Fibroblast of skin of back (primary cell): Measurements from ENCODE around the gene ACBD4.
A peak's percentile ranks its signal among the peaks of the same experiment; 100 is the strongest.

Experiments
- DNase-seq: peaks from one replicate; pipeline ENCODE4 v3.0.0-alpha.2; 2013

Gene ACBD4

DNA sequence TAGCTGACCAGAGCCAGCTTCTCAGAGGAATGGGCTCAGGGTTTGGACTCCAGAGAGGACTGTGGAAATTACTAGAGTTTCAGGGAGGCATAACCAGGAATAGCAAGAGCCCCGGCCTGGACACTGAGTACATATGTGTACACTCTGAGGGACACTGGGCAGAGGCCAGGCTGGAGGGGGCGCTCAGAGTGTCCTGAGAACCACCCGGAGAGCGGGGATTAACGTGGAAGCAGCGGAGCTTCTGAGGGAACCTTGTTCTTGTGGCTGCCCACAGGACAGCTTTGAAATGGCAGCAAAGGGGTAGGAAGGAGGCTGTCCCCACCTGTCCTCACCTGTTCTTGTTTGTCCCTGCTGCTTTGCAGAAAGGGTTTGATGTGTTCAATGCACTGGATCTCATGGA is 31.0 kb upstream of the ACBD4 start:
- DNase-seq = no peak

DNA sequence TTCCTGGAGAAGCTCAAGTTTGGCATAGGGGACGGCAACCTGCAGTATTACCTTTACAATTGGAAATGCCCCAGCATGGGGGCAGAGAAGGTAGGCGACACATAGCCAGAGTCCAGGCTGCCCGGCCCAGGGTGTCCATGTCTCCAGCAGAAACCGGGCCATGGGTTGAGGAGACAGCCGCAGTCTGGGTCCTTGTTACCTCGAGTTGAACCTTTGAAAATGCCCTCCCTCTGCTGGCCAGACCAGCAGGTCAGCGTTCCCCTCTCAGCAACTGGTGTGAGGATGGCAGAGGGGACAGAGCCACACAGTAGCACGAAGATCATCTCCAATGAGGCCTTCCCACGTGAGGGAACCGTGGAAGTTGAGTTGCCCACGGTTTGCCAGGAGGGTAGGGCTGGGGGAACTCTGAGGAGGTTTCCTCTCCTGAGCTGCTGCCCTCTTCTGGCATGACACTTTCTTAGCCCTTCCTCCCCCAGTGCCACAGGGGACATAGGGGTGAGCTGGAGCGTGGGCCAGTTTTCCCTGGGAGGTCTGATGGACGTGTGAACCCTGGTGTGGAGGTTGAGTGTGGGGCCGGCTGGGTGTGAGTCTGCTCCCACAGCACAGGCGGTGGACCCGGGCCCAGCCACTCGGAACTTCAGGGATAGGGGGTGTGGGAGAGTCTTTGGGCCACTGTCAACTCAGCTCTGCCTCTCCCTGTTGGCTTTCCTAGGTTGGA is 30.4 kb upstream of the ACBD4 start:
- DNase-seq = no peak

DNA sequence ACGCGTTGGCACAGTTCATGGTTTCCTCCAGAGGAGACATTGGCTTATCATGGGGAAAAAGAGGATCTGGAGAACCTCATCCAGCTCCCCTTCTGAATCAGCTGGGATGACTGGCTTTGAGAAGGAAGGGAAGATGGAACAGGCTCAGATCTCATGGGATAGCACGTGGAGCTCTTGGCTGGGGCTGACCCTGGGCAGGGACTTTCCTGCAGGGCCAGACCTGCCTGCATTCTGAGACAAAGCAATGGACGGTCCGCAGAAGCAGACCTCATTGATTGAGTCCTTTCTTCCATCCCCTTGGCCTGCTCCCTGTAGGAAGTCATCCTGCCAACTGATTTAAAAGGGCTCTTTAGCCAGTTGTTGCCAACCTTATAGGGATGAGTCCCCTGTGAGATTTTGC is 29.4 kb upstream of the ACBD4 start:
- DNase-seq = no peak

DNA sequence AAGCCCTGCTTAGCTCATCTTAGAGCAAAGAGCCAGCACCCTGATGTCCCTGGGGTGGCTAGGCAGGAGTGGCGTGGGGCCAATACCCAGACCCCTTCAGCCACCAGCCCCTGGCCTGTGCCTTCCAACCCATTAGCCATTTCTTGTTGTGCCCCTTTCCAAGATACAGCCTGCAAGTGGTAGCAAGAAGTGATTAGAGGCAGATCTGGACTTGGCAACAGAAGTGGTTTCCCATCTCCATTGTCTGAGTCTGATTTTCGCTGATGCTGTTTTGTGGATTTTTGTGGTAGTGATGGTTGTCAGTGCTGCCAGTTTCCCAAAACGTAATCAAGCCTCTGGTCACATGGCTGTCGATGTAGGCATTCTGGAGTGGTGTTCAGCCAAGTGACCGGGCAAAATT is 28.9 kb upstream of the ACBD4 start:
- DNase-seq = no peak

DNA sequence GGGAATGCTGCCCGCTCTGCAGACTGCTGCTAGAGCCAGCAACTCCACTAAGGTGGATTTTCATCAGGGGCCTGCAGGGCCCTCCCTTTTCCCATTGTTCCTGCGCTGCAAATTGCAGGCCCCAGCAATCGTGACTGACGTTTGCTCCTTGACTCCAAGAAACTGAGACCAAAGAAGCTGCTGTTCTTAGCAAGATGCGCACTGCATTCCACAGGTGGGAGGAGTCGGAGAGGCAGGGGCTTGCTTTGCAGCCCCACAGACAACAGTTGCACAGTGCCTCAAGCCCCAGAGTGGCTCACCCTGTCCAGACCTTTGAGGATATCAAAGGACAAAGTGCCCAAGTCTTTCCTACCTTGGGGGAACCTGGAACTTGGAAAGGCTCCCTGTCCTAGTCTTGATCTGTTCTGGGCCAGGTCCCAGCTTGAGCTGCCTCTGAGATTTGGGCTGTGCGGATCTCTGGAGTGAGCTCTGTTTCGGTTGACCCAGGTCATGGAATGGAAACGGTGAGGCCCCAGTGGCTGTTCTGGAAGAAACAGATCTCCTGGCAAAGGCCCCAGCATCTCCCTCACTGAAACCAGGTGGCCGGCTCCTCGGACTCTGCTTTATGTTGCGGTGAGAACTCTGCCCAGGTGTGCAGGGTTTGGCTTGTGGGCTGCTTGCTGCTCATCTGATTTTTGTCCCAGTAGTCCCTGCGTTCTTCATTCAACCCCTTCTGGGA is 28.0 kb upstream of the ACBD4 start:
- no peak for DNase-seq

DNA sequence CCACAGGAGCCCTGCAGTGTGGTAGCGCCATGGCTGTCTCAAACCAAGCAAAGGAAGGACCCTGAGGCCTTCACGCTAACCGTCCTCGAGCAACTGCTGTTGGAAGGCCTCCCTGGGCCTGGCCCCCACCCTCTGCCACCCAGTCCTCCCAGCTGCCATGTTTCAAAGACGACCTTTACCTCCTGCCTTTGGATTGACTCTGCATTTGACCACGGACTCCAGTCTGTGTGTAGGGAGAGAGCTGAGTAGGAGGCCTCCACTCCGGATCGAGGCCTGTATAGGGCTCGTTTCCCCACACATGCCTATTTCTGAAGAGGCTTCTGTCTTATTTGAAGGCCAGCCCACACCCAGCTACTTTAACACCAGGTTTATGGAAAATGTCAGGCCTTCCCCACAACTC is 27.4 kb upstream of the ACBD4 start:
- no peak for DNase-seq

DNA sequence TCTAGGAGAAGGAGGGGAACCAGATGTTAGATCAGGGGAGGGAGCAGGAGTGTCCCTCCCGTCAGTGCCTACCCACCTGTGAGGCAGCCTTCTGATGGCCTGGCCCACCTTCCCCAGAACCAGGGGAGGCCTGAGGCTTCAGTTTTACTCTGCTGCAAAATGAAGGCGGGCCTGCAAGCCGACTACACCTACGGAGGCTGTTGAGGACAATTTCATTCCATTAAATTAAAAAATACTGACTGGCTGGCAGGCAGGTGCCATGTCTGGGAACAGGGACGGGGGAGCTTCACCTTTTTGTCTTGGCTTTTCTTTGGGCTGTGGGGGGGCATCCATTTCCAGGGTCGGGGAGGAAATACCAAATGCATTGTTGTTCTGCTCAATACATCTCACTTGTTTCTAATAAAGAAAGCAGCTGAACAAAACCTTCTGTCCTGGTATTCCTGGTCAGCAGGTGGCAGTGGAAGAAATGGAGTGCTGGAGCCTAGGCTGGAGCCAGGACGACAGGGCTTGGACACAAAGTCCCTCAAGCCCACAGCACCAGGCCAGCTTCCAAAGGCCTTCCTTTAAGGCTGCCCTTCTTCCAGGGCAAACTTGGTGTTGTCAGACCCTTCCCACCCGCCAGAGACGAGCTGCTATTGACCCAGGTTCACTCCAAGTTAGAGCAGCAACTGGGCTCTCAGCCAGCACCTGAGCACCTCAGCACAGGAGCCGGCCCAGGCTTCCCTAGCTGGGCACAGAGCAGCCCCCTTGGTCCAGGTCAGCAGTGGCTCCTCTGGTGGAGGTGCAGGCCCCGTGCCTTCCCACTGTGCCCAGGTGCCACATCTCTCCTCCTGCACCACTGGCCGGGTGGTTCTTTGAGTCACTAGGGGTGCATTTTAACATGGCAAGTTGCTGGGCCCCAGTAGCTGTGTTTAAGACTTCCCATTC is 26.6 kb upstream of the ACBD4 start:
- DNase-seq = no peak

DNA sequence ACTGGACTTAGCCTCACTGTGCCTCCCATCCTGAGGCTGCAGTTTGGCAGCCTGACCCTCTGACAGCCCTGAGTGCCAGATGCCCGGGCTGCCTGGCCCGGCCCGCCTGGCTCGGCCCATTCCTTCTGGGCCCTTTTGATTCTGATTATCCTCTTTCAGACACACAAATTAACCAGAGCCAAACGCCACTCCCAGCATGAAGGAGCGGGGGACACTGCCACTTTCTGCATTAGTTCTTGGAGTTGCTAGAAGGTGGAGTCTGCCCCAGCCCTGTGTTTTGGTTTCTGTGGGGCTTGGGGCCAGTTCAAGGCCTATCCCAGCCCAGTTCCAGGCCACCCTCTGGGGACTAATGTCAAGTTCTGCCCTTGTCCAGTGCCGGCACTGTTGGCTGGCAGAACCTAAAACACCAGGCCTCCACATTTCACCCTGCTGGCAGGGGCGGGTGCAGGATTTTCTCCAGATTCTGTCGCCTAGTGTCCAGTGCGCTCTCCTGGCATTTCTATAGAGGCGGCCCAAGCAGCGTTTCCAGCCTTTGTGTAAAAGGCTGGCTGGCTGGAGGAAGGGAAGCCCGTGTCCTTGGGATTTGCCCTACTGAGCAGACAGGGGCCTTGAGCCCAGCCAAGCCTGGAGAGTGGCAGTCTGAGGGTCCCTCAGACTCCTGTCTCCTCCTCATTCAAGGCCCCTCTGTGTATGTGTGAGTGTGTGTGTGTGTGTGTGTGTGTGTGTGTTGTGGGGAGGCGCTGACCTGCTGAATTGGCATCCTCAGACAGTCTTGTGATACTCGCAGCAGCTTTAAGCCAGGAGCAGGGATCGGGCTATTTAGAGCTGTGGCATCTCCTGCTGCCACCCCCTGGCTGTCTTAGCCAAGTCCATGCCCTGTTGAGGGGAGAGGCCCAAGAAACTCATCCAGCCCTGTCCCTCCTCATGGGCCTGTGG is 24.5 kb upstream of the ACBD4 start:
- no peak for DNase-seq

DNA sequence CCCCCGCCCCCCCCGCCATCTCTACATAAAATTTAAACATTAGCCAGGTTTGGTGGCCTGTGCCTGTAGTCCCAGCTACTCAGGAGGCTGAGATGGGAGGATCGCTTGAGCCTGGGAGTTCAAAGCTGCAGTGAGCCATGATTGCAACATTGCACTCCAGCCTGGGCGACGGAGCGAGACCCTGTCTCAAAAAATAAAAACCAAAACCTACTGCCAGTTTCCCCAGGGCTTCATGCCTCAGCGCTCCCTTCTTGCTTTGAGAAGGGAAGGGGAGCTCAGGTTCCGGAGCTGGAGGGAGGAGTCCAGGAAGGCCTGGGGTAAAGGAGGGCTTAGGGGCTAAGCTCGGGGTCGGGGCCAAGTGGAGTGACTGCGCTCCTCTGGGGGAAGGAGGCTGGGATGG is 23.6 kb upstream of the ACBD4 start:
- DNase-seq = no peak

DNA sequence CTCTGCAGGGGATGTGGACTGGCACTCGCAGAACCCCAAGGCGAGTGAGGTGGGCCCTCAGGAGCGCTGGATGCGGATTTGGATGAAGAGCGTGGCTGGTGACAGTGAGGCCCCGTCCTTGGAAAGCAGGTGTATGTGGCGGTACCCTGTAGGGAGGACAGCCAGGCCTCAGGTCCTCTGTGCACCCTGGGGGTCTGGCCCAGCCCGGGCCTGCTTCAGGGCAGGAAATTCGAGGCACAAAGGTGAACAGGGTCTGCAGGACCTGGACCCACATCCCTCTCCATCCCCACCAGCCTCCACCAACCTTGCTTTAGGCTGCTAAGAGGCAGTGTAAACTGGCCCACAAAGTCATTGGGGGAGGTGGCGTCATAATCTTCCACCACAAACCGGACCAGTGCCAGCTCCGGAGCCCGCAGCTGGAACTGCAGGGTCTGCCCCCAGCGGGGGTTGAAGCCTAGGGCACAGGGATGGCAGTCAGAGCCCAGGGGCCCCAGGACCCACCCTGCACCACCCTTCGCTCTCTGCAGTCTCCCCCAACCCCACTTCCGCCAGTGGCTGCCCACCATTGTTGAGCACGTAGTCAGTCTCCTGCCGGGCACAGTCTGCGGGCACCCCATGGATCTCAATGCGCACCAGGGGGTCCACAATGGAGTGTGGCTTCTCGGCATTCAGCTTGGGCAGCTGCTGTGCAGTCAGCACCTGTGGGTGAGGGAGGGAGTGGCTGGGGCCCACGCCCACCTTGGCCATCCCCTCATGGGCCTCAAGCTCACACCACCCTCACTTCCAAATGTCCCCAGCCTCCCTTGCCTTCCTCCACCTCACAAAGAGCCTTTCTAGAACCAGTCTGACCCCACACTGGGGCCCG is 22.7 kb upstream of the ACBD4 start:
- DNase-seq = no peak

DNA sequence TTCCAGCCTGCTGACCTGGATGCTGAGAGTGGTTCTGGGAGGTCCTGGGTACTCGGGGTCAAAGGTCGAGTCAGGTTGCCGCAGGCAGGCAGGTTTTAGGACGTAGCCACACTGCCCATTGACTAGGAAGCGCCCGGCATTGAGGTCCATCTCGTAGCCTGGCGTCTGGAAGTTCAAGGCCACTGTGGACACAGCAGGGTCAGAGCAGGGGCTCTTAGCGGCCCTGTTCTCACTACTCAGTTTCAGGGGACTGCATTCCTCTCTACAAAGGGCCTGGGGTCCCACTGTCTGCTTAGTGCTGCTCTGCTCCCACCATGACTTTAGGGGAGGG is 22.1 kb upstream of the ACBD4 start:
- no peak for DNase-seq

DNA sequence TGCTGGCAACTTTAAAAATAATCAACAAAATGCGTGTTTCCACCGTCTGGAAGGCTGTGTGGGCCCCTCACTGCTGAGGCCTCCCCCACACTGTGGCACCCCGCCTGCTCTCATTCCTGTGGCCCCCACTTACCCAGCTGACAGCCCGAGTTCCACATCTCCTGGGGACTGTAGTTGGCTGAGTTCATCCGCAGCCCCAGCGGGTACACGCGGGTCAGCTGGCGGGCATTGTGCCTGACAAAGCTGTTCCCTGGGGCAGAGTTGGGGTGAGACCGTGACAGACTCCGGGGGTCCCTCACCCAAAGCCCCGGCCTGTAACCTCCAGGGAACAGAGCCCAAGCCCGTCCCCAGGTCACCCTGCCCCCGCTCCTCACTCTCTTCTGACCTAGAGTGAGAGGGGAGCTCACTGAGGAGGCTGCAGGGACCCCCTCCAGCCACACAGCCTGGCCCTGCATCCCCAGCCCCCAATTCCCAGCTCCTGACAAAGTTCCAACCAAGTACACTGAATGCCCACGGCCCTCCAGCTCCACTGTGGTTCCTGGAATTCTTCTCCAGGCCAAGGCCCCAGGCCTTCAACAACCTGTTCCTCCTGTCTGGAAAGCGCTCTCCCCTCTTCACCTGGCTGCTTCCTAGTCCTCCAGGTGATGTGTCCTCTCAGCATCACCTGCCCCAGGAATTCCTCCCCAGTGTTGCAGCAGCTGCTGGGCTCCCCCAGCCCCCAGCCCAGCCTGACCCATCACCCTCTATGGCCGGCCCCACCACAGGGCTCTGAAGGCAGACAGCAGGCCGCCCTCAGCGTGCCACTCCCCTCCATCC is 21.2 kb upstream of the ACBD4 start:
- no peak for DNase-seq

DNA sequence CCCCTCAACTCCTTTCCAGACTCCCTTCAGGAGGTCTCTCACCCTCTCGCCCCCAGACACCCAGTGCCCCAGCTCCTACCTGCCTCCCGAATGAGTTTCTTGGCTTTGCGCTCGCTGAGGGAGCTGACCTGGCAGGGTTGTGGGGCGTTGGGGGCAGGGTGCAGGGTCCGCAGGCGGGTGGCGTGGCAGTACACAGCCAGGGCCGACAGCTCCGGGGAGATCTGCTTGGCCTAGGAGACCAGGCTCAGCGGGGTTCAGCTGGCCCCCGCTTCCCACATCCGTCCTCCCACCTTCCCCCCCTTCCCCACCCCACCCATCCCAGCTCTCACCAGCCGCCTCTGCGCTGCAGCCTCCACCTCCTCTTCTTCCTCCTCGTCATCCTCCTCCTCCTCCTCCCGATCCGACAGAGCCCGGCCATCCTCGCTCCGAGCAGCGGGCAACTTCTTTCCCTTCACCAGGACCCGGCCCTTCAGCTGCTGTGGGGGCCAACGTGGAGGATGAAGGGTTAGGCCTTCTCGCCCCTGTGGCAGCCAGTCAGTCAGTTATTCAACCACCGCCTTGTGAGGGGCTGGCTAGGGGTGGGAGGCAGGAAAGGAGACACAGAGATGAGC is 20.4 kb upstream of the ACBD4 start:
- no peak for DNase-seq

DNA sequence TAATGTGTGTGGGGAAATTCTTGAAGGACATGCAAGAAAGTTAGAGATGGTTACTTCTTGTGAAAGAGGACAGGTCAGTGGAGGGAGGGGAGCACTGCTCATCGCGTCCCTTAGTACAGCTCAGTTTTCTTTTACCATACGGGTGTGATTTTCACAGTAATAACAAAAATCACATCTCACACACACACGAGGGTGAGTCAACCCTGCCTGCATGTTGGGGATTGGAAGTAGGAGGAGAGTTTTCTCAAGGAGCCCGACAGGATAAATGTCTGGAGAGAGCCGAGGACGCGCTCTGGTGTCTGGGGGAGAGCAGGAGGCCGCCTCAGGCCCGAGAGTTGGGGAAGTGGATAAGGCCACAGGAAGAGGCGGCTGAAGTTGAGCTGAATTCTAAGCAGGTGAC is 19.6 kb upstream of the ACBD4 start:
- DNase-seq = peak; percentile 69

DNA sequence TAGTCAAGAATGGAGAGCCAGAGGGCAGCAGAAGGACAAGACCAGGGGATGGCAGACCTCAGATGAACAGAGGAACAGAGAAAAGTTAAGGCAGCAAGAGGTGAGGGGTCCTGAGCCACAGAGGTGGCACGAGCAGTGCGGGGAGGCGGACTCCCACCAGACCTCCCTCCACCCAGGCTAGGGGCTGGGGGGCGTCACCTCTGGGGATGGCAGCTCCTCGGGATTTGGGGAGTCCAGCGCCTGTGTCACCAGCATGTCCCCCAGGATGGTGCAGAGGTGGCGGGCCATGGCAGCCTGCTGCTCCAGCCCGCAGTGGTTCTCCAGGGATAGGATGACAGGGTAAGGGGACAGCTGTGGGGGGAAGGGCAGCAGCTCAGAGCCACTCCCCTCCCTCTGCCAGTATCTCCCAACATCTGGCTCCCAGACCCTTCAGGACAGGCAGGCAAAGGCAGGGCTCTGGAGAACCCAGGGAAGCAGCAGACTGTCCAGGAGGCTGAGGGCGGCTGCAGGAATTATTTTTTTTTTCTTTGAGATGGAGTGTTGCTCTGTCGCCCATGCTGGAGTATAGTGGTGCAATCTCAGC is 19.0 kb upstream of the ACBD4 start:
- no peak for DNase-seq

DNA sequence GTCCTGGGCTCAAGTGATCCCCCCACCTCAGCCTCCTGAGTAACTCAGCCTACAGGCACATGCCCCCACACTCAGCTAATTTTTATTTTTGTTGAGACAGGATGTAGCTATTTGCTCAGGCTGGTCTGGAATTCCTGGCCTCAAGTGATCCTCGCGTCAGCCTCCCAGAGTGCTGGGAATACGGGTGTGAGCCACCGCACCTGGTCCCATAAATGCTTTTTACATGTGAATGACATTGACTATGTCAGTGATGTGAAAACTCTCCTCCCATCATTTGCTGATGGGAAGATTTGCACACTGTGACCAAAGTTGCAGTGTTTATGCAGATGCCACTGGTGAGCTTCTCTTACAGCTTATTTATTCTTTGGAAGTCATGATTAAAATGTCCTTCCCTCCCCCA is 18.2 kb upstream of the ACBD4 start:
- DNase-seq = no peak

DNA sequence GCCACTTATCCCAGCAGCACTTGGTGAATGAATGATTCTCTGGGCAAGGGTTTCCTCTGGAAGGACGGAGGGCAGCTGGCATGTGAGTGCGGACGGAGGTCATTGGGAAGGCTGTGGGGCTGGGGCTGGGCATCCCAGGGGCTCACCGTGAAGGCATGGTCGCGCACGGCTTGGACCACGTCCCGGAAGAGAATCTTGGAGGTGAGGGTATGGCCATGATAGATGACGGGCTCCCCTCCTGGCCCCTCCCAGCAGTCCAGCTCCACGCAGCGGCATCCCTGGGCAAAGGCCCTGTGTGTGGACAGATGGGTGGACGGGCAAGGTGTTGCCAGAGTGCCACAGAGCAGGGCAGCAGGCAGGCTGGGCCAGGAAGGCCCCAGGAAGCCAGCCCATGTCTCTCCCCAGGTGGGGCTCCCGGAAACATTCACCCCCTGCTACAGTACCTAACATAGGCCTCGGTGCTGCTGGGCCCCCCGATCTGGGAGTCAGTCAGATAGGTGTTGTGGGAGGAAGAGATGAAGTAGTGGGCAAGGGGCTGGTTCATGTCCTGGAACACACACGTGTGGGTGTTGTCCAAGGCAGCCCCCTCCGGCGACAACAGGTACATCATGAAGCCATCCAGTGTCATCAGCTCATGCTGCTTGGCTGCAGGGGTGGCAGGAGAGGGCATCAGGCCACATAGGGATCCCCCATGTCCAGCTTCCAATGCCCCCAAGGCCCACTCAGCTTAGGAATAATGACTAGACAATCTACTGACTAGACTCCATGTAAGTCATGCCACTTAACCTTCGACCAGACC is 17.4 kb upstream of the ACBD4 start:
- DNase-seq = no peak

DNA sequence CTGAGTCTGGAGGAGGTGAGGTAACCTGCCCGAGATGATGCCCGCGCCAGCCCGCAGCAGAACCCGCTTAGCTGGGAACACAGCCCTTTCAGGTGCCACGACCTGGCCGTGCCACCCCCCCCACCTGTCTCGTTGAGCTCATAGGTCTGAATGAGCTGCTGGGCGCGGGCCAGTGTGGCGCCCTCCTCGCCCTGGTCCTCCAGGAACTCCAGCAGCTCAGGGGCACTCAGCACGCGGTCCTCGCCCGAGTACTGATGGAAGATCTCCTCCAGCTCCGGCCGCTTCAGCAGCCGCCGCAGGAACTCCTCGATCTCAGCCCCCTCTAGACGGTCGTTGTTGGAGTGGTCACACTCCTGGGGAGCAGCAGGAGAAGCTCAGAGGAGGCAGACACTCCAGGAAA is 16.8 kb upstream of the ACBD4 start:
- no peak for DNase-seq

DNA sequence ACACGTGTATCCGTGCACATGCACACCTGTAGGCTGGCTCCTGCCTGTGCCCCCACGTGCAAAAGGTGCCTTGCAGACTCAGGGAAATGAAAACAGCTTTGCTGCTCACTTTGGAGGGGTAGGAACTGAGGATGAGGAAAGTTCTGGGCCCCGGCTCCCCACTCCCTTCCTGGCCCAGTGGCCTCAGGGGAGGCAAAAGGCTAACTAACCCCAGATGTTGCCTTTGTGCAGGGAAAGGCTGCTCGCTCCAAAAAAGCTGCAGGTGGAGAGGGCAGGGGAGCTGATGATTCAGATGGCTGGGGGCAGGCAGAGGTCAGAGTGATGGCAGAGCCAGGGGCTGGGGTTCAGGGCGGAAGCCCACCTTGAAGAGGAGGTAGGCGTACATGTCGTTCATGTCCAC is 15.5 kb upstream of the ACBD4 start:
- DNase-seq = no peak
